GM08714 (cell line): Measurements from ENCODE around the gene RUNX2.

Experiments
- H3K4me3 ChIP-seq: fragments of 200-500 bp; sonication (Bioruptor generic); 2 replicates; pipeline ENCODE4 v1.5.1; 2014; ENCODE audit warnings: mild to moderate bottlenecking, low read length, inconsistent platforms
- ZNF274 ChIP-seq: IDR thresholded peaks from 2 replicates; pipeline ENCODE4 v1.6.1; 2012; ENCODE audit warnings: mild to moderate bottlenecking, low read depth, low read length

RUNX2 gene

DNA sequence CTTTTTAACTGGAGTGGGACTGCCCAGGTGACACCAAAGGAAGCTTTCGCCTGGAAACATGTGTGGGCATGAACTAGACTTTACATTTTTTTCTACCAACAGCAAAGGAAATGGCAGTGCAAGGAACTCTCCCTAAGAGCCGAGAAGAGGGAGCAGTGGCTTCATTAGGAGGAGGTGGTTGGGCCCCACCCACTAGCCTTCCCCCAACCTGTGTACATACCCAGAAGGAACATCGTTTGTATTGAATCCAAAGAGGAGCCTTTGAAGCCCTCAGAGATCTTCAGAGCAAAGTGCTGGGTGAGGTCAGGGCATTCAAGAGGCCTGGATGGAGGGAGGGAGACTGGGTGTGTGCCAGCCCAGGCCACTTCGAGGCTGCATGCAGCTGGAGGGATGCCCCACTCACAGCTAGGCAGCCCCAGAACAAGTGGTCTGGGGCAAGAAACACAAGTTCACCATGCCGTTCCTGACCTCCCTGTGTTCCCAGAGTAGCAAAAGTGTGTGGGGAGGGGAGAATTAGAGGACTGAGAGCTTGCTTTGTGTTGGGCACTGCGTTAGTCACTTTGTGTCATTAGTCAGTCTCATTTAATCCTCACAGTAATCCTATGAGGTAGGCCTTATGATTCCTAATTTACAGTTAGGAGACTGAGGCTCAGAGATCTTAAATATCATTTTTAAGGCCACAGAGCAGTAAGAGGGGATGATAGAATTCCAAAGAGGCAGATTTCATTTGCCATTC is 241.2 kb downstream of the RUNX2 start:
- TF ChIP-seq ZNF274: no peak
- H3K4me3 ChIP-seq: no peak overlapping the region

GRCh38 chr6:45571159-45571558 is 243.0 kb downstream of the RUNX2 start:
- H3K4me3 ChIP-seq: no peak overlapping the region
- TF ChIP-seq ZNF274: no peak

DNA sequence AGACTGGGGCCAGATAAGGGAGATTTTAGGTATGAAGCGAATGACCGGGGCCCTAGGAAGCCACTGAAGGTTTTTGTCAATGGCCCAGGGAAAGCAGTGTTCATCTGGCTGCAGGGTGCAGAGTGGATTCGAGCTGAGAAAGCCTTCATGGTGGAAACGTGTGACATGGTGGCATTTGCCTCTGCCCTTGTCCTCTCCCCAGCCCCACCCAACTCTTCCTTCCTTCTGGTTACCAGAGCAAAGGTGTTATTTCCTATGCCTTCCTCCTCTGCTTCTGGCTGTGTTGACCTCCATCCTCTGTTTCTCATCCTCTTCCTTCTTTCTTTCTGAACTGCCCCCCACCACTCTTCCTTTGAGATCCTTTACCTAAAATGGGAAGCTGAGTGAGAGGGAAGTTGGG is 244.7 kb downstream of the RUNX2 start:
- no peak for TF ChIP-seq ZNF274
- no peak overlapping the region for H3K4me3 ChIP-seq

- H3K4me3 ChIP-seq: no peak overlapping the region
- no peak for TF ChIP-seq ZNF274
Measured at GRCh38 chr6:45574014-45574461, 245.9 kb downstream of the RUNX2 start.

- TF ChIP-seq ZNF274: no peak
- H3K4me3 ChIP-seq: no peak overlapping the region
Measured at GRCh38 chr6:45574885-45575284, 246.8 kb downstream of the RUNX2 start.

DNA sequence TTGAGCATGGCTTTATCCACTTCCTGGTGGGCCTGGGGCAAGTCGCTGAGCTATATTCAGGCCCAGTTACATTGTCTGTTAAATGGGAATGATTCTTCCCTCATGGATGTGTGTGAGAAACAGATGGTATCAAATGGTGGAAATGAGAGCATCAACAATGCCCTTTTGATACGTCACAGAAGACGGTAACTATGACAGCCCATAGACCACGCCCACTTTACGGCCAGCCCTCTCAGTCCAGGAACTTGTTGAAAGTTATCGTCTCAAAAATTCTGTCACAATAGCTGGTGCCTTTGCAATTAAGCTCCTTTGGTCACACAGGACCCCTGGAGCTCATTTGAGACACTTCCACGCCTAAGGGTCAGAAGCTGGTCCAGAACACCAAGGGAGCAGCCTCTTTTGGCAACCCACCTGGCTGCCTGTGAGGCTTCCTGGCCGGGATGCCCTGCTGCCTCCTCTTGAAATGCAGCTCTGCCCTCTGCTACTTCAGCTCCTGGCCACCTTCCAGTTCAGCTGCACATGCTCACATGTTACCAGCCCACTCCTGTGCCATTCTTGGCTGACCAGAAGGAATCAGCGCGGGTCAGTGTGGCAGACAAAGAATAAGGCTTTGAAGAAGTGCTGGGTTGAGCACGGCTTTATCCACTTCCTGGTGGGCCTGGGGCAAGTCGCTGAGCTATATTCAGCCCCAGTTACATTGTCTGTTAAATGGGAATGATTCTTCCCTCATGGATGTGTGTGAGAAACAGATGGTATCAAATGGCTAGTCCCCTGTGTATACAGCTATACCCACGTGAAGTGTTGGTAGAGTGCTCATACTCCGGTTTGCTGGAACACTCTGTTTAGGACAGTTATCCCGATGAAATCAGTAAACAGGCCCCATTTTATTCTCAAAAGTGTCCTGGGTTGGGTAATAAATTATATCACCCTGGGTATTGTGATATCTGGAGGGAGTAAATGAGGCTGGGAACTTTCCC is 248.8 kb downstream of the RUNX2 start:
- no peak overlapping the region for H3K4me3 ChIP-seq
- TF ChIP-seq ZNF274: no peak

DNA sequence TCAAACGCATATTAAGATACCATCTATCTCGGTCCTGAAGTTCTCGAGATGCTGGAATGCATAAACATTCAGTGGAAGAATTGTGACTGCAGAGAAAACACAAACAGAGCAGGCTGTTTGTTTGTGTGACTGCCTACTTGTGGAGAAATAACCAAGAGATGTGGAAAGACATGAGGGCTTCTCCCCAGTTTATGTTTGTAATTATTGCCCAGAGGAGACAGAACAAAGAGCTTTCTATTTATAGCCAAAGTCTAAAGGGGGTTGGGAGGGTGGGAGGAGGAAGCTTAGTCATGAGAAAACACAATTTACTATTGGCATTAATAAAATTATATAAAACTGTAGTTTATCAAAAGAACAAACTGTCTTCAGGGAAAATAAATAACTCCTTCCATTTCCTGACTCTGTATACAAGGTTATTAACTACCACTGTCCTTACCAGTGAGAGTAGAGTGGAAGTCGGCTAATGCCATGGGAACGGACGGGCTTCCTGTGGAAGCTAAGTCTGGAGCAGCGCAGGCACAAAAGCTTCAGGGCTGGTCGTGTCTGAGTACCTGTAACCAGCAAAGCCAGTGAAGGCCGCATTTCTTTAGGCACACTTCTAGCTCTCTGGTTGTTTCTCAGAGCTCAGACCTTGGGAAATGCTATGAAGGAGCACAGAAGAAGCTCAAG is 249.8 kb downstream of the RUNX2 start:
- TF ChIP-seq ZNF274: no peak
- no peak overlapping the region for H3K4me3 ChIP-seq

DNA sequence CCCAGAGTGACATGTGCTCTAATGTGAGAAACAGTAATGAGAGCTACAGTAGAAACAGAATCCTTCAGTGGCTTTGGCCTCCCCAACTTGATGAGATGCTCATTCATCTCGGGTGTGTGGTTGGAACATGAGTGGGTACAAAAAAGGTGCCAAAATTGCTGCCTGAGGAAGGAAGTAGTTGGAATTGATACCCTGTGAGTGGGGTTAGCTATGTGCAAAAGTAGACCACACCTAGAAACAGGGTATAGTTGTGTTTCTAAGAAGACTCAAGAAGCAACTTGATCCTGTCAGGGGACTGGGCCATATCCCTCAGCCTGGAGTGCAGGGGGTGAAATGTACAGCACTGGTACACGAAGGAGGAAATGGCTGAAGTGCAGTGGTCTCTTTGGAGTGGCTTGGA is 256.0 kb downstream of the RUNX2 start:
- no peak overlapping the region for H3K4me3 ChIP-seq
- TF ChIP-seq ZNF274: no peak

DNA sequence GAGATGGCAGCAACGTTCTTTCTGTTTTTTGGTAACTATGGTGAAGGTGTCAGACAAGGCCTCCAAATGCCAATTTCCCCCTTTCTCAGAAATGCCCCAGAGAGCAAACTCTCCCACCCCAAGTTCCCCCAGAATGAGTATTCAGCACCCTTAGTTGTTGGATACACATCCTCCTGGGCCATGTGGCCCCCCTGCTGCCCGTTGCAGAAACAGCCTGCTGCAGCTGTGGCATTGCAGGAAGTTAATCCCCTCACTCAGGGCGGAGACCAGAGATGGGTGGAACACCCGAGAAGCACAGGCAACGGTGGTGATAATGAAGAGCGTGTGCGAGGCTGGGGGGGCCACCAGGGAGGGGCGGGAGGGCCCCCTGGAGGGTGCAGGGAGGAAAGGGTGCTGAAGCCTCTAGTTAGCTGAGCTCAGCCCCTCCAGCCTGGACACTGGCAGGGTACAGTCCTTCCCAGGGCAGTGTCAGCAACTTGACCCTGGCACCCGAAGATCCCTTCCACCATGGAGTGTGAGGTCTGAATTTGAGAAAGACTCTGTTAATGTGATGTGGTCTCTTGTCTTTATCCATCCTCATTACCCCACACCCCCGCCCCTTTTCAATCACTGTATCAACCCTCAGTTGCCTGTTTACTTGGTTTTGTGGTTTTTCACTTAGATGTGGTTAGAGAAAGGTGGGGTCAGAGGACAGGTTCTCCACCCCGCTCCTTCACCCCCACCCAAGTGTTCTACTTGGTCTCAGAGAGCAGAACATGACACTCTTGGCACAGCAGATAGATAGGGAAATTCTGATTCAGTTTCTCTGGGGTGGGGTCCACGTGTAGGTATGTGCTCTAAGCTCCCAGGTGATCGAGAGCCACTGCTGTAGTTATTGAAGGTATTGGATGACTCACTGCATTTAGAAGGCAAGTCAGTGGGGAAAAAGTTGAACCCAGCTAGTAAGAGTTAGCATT is 258.4 kb downstream of the RUNX2 start:
- TF ChIP-seq ZNF274: no peak
- H3K4me3 ChIP-seq: no peak overlapping the region

GRCh38 chr6:45587229-45588060 is 259.3 kb downstream of the RUNX2 start:
- TF ChIP-seq ZNF274: no peak
- H3K4me3 ChIP-seq: no peak overlapping the region

DNA sequence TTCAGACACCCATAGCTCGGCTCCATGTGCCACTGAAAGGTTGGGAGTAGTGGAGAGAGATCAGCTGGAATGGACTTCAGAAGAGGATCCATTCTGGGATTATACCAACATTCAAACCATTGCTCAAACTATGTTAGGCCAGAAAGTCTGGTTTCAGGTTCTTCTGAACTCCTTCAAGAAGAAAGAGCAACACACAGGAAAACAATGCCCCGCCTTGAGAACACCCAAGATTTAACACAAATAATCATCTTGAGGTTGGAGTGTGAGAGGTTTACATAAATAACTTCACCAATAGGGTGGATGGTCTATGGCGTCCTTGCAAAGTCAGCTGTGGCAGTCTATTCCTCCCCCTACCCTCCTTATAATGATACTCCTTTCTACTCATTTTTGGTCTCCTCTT is 261.2 kb downstream of the RUNX2 start:
- no peak for TF ChIP-seq ZNF274
- no peak overlapping the region for H3K4me3 ChIP-seq

GRCh38 chr6:45590226-45590625 is 262.1 kb downstream of the RUNX2 start:
- H3K4me3 ChIP-seq: no peak overlapping the region
- TF ChIP-seq ZNF274: no peak

DNA sequence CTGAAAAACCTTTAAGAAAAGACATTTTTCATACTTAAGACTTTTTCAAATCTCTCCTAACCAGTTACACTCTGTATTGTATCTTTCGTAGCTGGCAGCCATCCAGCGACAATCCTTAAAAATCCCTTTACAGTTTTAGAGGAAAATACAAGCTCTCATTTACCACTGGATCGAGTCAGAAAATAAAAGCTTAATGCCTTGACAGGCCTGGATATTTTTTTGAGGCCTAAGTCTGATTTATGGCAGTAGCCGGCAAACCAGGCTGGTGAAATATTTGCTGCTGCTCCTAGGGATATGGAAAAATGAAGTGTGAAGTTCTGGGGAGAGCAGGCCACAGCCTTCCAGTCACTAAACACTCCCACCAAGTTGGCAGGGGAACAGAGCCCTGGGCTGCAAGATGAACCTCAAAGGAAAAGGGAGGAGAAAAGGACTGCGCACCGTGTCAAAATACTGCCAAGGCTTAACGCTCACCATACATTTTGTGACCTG is 262.6 kb downstream of the RUNX2 start:
- no peak overlapping the region for H3K4me3 ChIP-seq
- no peak for TF ChIP-seq ZNF274
